Suppressor macrophage treated with lipopolysaccharide for 4 hours (primary cell): ENCODE results near the gene PTPRS.
"Not testable (repeated sequence)": the region's sequence is repeated elsewhere in the genome, so short reads cannot be mapped to it uniquely, and the experiment has no call there.

Experiments used
- DNase-seq: peaks from one replicate; pipeline ENCODE4 v3.0.0-alpha.2; 2020

Gene PTPRS

GRCh38 chr19:5340637-5341447, at the start of gene PTPRS:
TSS of gene PTPRS (minus strand) at chr19:5340812. CDS start at chr19:5286140, 54,672 bp downstream.
- DNase-seq, result peak; percentile 51

- no peak for DNase-seq
These were observed 48.7 kb upstream of the PTPRS start for GRCh38 chr19:5389353-5389752.

GRCh38 chr19:5387472-5387871, 46.9 kb upstream of the PTPRS start:
- DNase-seq, result no peak

- DNase-seq, result no peak
These were observed 46.2 kb upstream of the PTPRS start for GRCh38 chr19:5386841-5387240.

- DNase-seq, result not testable (repeated sequence)
These were observed 40.6 kb upstream of the PTPRS start for GRCh38 chr19:5381197-5381596.

GRCh38 chr19:5380215-5380919, 39.8 kb upstream of the PTPRS start:
- no peak for DNase-seq

GRCh38 chr19:5376928-5377327, 36.3 kb upstream of the PTPRS start:
- DNase-seq, result no peak

- no peak for DNase-seq
These were observed 32.1 kb upstream of the PTPRS start for GRCh38 chr19:5372572-5373200.

GRCh38 chr19:5369962-5370367, 29.4 kb upstream of the PTPRS start:
- DNase-seq, result peak; percentile 51

- DNase-seq, result no peak
These were observed 28.7 kb upstream of the PTPRS start for GRCh38 chr19:5369304-5369703.

GRCh38 chr19:5367530-5368133, 27.0 kb upstream of the PTPRS start:
- DNase-seq, result no peak

- no peak for DNase-seq
These were observed 25.3 kb upstream of the PTPRS start for GRCh38 chr19:5365905-5366304.

- DNase-seq, result no peak
These were observed 24.1 kb upstream of the PTPRS start for GRCh38 chr19:5364674-5365073.

GRCh38 chr19:5361839-5362238, 21.2 kb upstream of the PTPRS start:
- not testable (repeated sequence) for DNase-seq

- DNase-seq, result no peak
These were observed 20.8 kb upstream of the PTPRS start for GRCh38 chr19:5361407-5361806.

- no peak for DNase-seq
These were observed 19.6 kb upstream of the PTPRS start for GRCh38 chr19:5360003-5360780.

GRCh38 chr19:5358173-5358800, 17.7 kb upstream of the PTPRS start:
- DNase-seq, result no peak

- DNase-seq, result no peak
These were observed 17.0 kb upstream of the PTPRS start for GRCh38 chr19:5357584-5357983.

GRCh38 chr19:5356918-5357317, 16.3 kb upstream of the PTPRS start:
- no peak for DNase-seq

- no peak for DNase-seq
These were observed 15.8 kb upstream of the PTPRS start for GRCh38 chr19:5356428-5356827.

- DNase-seq, result no peak
These were observed 15.1 kb upstream of the PTPRS start for GRCh38 chr19:5355693-5356092.

- no peak for DNase-seq
These were observed 14.5 kb upstream of the PTPRS start for GRCh38 chr19:5355076-5355475.
